GM12891 (cell line): ENCODE measurements around the gene CAPN5.

ENCODE experiments used
- PAX5 ChIP-seq: IDR thresholded peaks from 2 replicates; pipeline ENCODE4 v1.6.1; 2011; ENCODE audit warnings: low read length, moderate library complexity, mild to moderate bottlenecking; ENCODE audit not compliant: insufficient read depth, severe bottlenecking
- POLR2A ChIP-seq: IDR thresholded peaks from 2 replicates; pipeline ENCODE4 v1.6.1; 2011; ENCODE audit warnings: low read depth, low read length, control low read depth
- POLR2AphosphoS5 ChIP-seq: IDR thresholded peaks from 2 replicates; pipeline ENCODE4 v1.6.1; 2011; ENCODE audit warnings: low read depth, low read length, control low read depth
- POU2F2 ChIP-seq: IDR thresholded peaks from 2 replicates; pipeline ENCODE4 v1.6.1; 2011; ENCODE audit warnings: low read depth, mild to moderate bottlenecking, control low read depth, low read length, moderate library complexity
- SPI1 ChIP-seq: IDR thresholded peaks from 2 replicates; pipeline ENCODE4 v1.6.1; 2011; ENCODE audit warnings: low read depth, low read length, control low read depth
- TAF1 ChIP-seq: IDR thresholded peaks from 2 replicates; pipeline ENCODE4 v1.6.1; 2011; ENCODE audit warnings: low read depth, low read length, control low read depth

DNA sequence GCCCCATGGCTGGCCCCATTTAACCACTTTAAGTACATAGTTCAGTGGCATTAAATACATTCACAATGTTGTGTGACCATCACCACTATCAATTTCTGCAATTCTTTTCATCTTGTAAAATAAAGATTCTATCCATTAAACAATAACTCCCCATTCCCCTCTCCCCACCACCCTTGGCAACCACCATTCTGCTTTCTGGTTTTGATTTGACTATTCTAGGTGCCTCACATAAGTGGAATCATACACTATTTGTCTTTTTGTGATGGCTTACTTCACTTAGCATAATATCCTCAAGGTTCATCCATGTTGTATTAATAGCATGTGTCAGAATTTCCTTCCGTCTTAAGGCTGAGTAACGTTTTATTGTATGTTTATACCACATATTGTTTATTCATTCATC is 68.3 kb downstream of the CAPN5 start:
- TF ChIP-seq POLR2A (no peak), TAF1 (no peak), POLR2AphosphoS5 (no peak), POU2F2 (no peak), PAX5 (no peak), SPI1 (no peak)
